Psoas muscle (tissue), 8 donors: Measurements from ENCODE around the gene PPP1R12B. TPM values are rescaled to one million over a fixed set of nuclear protein-coding genes. Genes with fewer than 3 reads are reported as not detected.
"Not testable (repeated sequence)": the region's sequence is repeated elsewhere in the genome, so short reads cannot be mapped to it uniquely, and the experiment has no call there.

Experiments used
- ATAC-seq, 4 donors: fragments of 200-7000 bp; cut with Tn5 transposase; one replicate each; pipeline ENCODE4 v1.9.1; 2020; ENCODE audit warnings: moderate library complexity in 3 of 4, mild to moderate bottlenecking in 2 of 4
- DNase-seq, 2 donors: peaks; one replicate each; pipeline ENCODE4 v3.0.0-alpha.2; 2020
- H3K27ac ChIP-seq: fragments of 200-600 bp; one replicate; pipeline ENCODE4 v1.8.0; 2022
- H3K27me3 ChIP-seq, 3 donors: fragments of 200-600 bp in 1 of 3; one replicate each; pipeline versions ENCODE4 v1.6.1 to v1.8.0; 2013 to 2022; ENCODE audit warnings: low read length in 2 of 3, mild to moderate bottlenecking in 2 of 3, moderate library complexity in 1 of 3; ENCODE audit not compliant: insufficient read depth in 3 of 3
- H3K36me3 ChIP-seq, 2 donors: fragments of 200-600 bp in 1 of 2; one replicate each; pipeline versions ENCODE4 v1.6.1 to v1.8.0; 2013 to 2022; ENCODE audit warnings: low read depth in 1 of 2, mild to moderate bottlenecking in 1 of 2, moderate library complexity in 1 of 2; ENCODE audit not compliant: insufficient read depth in 1 of 2
- H3K4me1 ChIP-seq: fragments of 200-600 bp; one replicate; pipeline ENCODE4 v1.8.0; 2022
- H3K4me3 ChIP-seq: fragments of 200-600 bp; one replicate; pipeline ENCODE4 v1.8.0; 2022; ENCODE audit warnings: mild to moderate bottlenecking
- H3K9me3 ChIP-seq: fragments of 200-600 bp; one replicate; pipeline ENCODE4 v1.8.0; 2022
- CTCF ChIP-seq: fragments of 200-600 bp; IDR thresholded peaks from one replicate; pipeline ENCODE4 v1.8.0; 2022; ENCODE audit warnings: antibody characterized with exemption
- WGBS, 3 donors: extraction: QIAGEN DNeasy Blood & Tissue Kit; methylation state at CpG; one replicate each; pipeline versions ENCODE4 v1.1.6 to v1.1.7; 2013; 5-methylcytosine and 5-hydroxymethylcytosine counted together
- intact Hi-C, 2 donors: fragments of 100-400 bp; cut with DNase I; formaldehyde crosslinking; loops; one replicate each; pipeline versions ENCODE4 v1.11.0 to v1.14.2; 2022
- polyA plus RNA-seq, 3 donors: library from polyadenylated mRNA; stranded (reverse); fragments of 200-250 nt; gene quantifications; one replicate each; pipeline ENCODE4 v1.2.3, GENCODE V29; 2013
- total RNA-seq, 4 donors: library from RNA; stranded (reverse); fragmentation: NEBNext Ultra II Directional in 2 of 4; extraction: Animal tissue kit (Norgen Biotek cat#: 25700) in 2 of 4; gene quantifications; one replicate each; pipeline versions ENCODE4 v1.2.1 to v1.2.4, GENCODE V29; 2021 to 2023
- donor health status: healthy with polysubstance abuse.
- donor health status: DM: no; HTN: no; CAD: no; lungs with moderate emphysema.
- donor health status: Bipolar disorder and iron deficiency.
- donor health status: healthy.
- donor health status: DM: yes; HTN: yes; CAD: no.
- donor health status: DM: no; HTN: no; CAD: no.
- donor health status: DM: no; HTN: no; CAD: no.
- donor health status: DM: yes; HTN: yes; CAD: no.

PPP1R12B gene
- total and polyA plus RNA-seq, 7 donors: 8.3 to 189 (median 86.1) TPM

DNA sequence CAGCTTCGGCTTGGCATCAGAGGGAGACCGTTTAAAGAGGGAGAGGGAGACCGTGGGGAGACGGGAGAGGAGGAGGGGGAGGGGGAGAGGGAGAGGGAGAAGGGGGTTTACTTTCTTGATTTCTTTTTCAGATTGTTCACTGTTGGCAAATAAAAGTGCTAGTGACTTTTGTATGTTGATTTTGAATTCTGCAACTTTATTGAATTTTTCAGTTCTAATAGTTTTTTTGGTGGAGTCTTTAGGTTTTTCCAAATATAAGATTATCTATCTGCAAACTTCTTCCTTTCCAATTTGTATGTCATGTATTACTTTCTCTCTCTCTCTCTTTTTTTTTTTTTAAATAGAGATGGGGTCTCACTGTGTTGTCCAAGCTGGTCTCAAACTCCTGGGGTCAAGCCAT is 104.0 kb downstream of the PPP1R12B start:
- intact Hi-C loops: loop anchor here in 1 of 2 donors (10.0 kb wide), 1 partner anchor 108 kb away; the partner anchor contains the start of genes PPP1R12B and UBE2T
- peaks cover 0 to 48% of the 10 kb centered on the region in 2 donors for H3K36me3 ChIP-seq
- peaks cover 6% of the 10 kb centered on the region for H3K4me1 ChIP-seq
- no peaks in the 10 kb centered on the region for H3K27me3 ChIP-seq
- WGBS, 3 donors: 52 to 83% (median 67%) methylated on average over 4 of the region's 4 CpGs
- no peaks in the 10 kb centered on the region for H3K9me3 ChIP-seq
- no peak overlapping the region for H3K27ac ChIP-seq
- TF ChIP-seq CTCF: no peak
- H3K4me3 ChIP-seq: no peak overlapping the region
- DNase-seq (no peak), ATAC-seq (no peak)

DNA sequence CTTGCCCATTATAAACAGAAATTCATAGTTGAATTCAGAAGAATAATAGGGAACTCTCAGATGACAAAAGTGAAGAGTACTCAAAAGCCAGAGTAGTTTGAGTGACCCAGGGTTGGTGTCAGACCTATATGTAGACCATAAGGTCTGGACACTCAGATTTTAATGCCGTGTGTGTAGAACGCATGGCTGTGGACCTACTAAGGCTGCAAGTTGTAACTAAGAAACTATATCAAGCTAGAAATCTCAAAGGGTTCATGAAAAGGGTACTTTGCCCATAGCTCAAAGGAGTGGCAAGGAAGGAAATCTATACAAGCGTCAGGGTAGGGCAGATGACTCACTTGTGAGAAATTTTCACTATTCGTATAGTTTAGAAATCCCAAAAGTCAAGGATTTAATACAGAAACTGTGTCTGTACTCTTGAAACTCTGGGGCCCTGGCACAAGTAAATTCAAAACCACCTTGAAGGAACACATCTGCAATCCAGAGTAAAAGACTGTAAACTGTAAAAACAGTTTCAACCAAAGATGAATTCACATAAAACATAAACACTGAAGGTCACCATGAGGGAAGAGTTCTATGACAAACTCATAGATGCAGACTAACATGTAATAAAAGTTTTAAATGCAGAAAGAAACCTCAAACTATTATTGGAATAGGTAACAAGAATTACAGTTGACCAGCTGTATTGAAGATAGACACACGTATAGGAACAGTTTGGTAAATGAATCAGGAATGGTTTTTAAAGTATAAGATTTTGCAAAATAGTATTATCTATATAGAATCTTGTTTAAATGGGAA is 108.1 kb downstream of the PPP1R12B start:
- Histone ChIP-seq H3K27ac (peak overlapping the region; percentile 36), H3K4me1 (peaks cover 25% of the 10 kb centered on the region), H3K36me3 (peaks cover 0 to 22% of the 10 kb centered on the region in 2 donors)
- intact Hi-C loops: loop anchor here in 1 of 2 donors (10.0 kb wide), 1 partner anchor 112 kb away; the partner anchor contains the start of genes PPP1R12B and UBE2T
- H3K27me3 ChIP-seq, H3K9me3 ChIP-seq, DNase-seq, H3K4me3 ChIP-seq, ATAC-seq: not testable (repeated sequence)
- WGBS, 3 donors: 88 to 93% (median 91%) methylated on average over 5 of the region's 5 CpGs

DNA sequence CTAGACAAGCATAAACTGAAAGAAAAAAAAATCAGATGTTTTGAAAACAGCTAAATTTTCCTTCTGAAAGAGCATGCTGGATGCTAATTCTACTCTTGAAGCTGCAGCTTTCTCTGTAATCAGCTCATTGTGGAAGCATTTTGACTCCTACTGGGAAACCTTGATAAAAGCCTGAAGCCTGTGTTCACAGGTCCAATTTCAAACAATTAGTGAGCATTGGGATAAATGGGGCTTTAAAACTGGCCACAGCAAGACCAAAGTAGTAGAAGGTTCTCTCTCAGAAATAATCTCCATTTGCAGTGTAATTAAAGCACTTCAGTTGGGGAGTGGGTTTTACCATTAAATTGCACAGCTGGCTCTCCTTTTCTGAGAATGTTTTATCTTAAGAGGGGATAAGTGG is 110.2 kb downstream of the PPP1R12B start:
- H3K9me3 ChIP-seq, DNase-seq, ATAC-seq, H3K27me3 ChIP-seq, H3K4me3 ChIP-seq: not testable (repeated sequence)
- intact Hi-C loops: loop anchor here in 1 of 2 donors (10.0 kb wide), 1 partner anchor 114 kb away; the partner anchor contains the start of genes PPP1R12B and UBE2T
- peaks cover 0 to 20% of the 10 kb centered on the region in 2 donors for H3K36me3 ChIP-seq
- peak overlapping the region; percentile 87 for H3K27ac ChIP-seq
- peaks cover 40% of the 10 kb centered on the region for H3K4me1 ChIP-seq

DNA sequence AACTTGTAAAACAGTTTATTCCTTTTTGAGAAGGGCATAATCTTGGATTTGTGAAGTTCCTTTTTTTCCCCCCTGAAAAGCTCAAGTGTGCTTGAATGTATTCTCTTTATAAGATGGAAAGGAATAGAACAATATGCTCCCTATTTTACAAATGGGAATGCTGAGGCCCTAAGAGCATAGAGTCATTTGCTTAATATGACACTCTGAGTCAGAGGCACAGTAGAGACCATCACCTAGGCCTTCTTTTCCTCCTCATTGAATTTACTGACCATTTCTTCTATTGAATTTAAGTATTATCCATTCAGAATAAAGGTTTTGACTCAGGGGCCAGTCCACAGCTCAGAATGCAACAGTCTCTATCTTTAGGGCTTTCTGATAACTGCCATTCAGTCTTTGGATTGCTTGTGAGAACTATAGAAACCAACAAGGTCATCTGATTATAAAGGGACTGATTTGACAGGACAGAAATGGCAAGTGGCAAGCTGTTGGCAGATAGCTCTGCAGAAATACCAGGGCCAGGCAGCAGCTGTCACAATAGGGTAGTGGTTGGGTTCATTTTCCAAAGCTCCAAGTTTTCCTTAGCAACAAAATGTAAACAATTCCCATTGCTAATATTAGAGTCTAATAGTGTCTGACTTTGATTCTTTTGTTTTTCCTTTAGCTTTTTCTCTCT is 111.1 kb downstream of the PPP1R12B start:
- Histone ChIP-seq H3K27ac (peak overlapping the region; percentile 87), H3K36me3 (peaks cover 0 to 16% of the 10 kb centered on the region in 2 donors), H3K4me1 (peaks cover 48% of the 10 kb centered on the region)
- H3K4me3 ChIP-seq, H3K9me3 ChIP-seq, H3K27me3 ChIP-seq: not testable (repeated sequence)
- ATAC-seq (peak; percentile 87 to 89 (median 88)), DNase-seq (peak in 1 of 2 donors; percentile 58)
- intact Hi-C loops: loop anchor here in 1 of 2 donors (10.0 kb wide), 1 partner anchor 115 kb away; the partner anchor contains the start of genes PPP1R12B and UBE2T

GRCh38 chr1:202460143-202460495 is 111.6 kb downstream of the PPP1R12B start:
- Histone ChIP-seq H3K4me1 (peaks cover 53% of the 10 kb centered on the region), H3K36me3 (peaks cover 0 to 11% of the 10 kb centered on the region in 2 donors), H3K27ac (peak overlapping the region; percentile 87)
- H3K9me3 ChIP-seq, H3K4me3 ChIP-seq, DNase-seq, H3K27me3 ChIP-seq, intact Hi-C loops: not testable (repeated sequence)
- peak; percentile 42 to 50 (median 45) for ATAC-seq

- DNase-seq (no peak), ATAC-seq (no peak)
- WGBS, 3 donors: 54 to 64% (median 58%) methylated on average over 3 of the region's 3 CpGs
- TF ChIP-seq CTCF: no peak
- H3K27me3 ChIP-seq: no peaks in the 10 kb centered on the region
- H3K27ac ChIP-seq: peak overlapping the region; percentile 87
- intact Hi-C loops: no loop called here
- H3K9me3 ChIP-seq: no peaks in the 10 kb centered on the region
- H3K36me3 ChIP-seq: peaks cover 0 to 7% of the 10 kb centered on the region in 2 donors
- H3K4me3 ChIP-seq: no peak overlapping the region
- peaks cover 69% of the 10 kb centered on the region for H3K4me1 ChIP-seq
These were observed 114.0 kb downstream of the PPP1R12B start for GRCh38 chr1:202462342-202463076.
